HG03460 (cell line): ENCODE measurements around the gene HCK.
"Not testable (repeated sequence)": the region's sequence is repeated elsewhere in the genome, so short reads cannot be mapped to it uniquely, and the experiment has no call there.

ENCODE experiments used
- ATAC-seq: cut with Tn5 transposase; IDR thresholded peaks from one replicate; pipeline ENCODE4 v1.9.1; 2021; ENCODE audit not compliant: unreplicated experiment

HCK gene

DNA sequence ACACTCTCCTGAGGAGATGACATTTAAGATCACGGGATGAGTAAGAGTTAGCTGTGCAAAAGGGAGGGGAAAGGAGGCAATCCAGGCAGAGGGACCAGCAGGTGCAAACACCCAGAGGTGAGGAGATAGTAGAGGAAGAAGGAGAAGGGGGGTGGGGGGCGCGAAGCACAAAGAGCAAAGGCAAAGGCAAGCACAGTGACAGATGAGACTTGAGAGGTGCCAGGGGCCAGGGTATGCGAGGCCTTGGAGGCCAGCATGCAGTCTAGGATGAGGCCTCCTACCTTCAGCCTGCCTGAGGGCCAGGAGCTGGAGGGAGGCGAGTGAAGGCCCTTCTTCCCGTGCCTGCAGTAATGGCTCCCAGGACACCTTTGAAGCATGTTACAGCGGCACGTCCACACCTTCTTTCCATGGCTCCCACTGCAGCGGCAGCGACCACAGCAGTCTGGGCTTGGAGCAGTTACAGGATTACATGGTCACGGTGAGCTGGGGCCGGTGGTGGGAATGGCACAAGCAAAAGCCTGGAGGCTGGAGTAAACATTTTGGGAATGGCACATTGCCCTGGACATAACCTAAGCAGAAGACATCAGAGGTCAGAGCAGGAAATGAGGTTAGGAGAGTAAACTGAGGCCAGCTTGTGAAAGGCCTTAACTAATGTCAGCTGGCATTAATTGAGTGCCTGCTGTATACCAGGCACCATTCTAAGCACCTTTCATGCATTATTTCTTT lies 23.2 kb upstream of the HCK start:
- no peak for ATAC-seq

GRCh38 chr20:32029561-32029960 lies 22.5 kb upstream of the HCK start:
- ATAC-seq: no peak

DNA sequence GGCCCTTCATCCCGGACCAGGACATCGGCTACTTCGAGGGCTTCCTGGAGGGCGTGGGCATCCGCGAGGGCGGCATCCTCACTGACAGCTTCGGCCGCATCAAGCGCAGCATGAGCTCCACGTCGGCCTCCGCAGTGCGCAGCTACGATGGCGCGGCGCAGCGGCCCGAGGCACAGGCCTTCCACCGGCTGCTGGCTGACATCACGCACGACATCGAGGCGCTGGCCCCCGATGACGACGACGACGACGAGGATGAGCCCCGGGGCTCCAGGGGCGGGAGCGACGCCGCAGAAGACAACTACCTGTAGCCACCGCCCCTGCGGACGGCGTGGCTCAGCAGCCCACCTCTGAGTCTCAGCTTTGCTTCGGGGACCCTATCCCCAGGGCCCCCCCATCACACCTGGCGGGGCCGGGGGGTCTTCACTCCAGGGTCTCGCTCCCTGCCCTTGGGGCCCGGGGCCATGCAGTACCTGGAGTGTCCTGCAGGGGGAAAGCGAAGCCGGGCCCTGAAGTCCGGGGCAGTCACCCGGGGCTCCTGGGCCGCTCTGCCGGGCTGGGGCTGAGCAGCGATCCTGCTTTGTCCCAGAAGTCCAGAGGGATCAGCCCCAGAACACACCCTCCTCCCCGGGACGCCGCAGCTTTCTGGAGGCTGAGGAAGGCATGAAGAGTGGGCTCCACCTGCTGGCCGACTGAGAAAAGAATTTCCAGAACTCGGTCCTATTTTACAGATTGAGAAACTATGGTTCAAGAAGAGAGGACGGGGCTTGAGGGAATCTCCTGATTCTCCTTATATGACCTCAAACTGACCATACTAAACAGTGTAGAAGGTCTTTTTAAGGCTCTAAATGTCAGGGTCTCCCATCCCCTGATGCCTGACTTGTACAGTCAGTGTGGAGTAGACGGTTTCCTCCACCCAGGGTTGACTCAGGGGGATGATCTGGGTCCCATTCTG lies 20.8 kb upstream of the HCK start:
- no peak for ATAC-seq

DNA sequence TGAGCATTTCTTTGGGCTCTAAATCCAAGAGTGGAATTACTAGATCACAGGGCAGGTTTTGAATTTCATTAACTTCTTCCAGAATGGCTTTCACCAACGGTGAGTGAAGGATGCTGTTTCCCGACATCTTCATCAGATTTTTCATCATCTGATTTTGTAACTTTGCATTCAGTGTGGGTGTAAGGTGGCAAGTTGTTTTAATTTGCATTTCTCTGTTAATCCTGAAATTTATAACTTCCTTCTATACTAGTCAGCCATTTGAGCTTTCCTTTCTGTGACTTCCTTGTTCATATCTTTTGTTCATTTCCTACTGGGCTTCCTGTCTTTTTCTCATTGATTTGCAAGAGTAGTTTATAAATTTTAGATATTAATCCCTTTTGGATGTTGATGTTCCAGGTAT lies 18.7 kb upstream of the HCK start:
- ATAC-seq: no peak

GRCh38 chr20:32033721-32034120 lies 18.3 kb upstream of the HCK start:
- not testable (repeated sequence) for ATAC-seq

GRCh38 chr20:32034581-32035425 lies 17.2 kb upstream of the HCK start:
- no peak for ATAC-seq

GRCh38 chr20:32035426-32035779 lies 16.6 kb upstream of the HCK start:
- no peak for ATAC-seq

- no peak for ATAC-seq
Observed at GRCh38 chr20:32036252-32036651, 15.8 kb upstream of the HCK start.

DNA sequence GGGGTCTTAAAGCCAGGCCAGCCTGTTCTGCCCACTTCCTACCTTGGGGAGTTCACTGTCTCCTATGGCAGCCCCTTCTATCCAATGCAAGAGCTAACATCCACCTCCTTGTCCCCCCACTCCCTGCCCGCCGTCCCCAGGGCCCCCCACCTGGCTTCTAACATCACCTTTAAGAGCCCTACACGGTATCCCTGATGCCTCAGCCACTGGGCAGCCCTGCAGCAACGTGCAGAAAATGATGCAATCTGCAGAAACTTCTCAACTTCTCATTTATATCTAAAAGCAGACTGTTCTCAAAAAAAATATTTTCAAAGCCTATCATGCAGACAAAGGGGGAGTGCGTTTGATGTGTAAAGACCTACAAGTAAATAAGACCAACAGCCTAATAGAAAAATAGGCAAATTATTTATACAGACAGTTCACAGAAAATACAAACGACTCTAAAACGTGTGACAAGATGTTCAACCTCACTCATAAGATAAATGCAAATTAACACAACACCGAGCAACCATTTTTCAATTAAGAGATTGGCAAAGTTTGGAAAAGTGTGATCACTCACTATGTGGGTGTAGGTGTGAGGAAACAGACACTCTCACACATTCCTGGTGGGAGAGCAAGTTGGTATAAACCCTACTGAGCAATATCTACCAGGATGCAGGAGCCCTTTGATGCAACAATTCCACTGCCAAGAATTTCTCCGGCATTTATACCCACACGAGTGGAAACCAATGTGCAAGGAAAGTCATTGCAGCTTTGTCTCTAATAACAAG lies 15.1 kb upstream of the HCK start:
- no peak for ATAC-seq

DNA sequence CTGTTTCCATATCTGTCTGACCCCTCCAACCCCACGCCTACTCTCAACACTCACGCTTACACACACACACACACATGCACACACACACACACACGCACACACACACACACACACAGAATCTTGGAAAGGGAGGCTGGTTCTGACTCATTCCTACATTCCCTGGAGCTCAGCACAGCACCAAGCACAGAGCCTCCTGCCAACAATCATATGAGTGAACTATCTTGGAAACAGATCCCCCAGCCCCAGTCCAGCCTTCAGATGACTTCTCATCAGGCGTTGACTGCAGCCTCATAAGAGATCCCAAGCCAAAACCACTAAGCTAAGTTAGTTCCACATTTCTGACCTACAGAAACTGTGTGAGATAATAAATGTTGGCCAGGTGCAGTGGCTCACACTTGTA lies 14.1 kb upstream of the HCK start:
- no peak for ATAC-seq

DNA sequence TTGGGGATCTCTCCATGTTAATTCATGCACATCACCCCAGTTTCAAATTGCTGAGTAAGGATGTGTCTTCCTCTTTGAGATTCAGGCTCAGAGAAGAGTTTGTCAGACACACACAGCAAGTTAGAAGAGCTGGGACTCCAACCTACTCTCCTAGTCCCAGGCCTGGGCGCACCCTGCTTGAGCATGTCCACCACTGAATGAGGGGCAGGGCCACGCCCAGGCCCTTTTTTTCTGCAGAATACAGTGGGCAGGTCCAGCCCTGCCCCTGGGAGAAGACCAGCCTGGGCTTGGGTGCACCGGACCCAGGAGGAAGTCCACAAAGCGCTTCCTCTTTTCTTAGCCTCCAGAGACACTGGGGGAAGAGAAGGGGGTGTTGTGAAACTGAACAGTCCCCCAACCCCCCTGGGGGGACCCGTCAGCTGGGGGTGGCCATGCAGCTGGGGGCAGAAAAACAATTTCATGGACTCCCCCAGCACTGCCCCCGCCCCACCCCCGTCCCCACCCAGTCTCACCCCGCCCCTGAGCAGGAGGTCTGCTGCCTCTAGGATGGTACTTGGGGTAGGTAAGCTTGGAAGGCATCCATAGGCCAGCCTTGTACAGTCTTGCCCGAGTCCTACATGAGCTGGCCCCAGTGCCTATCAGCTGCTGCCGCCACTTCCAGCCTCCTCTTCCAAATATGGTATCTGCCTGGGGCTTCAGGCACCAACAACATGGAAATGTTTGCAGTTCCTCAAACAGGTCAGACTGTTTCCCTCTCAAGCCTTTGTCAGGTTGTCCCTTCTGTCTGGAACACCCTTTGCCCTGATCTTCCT lies 11.7 kb upstream of the HCK start:
- ATAC-seq: no peak

DNA sequence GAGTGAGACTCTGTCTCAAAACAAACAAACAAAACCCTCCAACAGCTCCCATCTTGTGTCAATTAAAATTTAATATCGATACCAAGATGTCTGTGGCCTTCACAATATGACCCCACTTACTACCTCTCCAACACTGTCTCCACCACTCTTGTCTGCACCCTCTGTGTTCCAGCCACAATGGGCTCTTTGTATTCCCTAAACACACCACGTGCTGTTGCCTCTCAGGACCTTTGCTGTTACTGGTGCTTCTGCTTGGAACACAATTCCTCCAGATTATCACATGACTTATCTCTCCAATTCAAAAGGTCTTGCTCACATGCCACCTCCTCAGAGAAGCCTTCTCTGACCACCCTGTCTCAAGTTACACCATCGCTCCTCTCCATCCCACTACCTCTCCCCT lies 6.0 kb upstream of the HCK start:
- no peak for ATAC-seq

- no peak for ATAC-seq
Observed at GRCh38 chr20:32050324-32050841, 1.7 kb upstream of the HCK start.

DNA sequence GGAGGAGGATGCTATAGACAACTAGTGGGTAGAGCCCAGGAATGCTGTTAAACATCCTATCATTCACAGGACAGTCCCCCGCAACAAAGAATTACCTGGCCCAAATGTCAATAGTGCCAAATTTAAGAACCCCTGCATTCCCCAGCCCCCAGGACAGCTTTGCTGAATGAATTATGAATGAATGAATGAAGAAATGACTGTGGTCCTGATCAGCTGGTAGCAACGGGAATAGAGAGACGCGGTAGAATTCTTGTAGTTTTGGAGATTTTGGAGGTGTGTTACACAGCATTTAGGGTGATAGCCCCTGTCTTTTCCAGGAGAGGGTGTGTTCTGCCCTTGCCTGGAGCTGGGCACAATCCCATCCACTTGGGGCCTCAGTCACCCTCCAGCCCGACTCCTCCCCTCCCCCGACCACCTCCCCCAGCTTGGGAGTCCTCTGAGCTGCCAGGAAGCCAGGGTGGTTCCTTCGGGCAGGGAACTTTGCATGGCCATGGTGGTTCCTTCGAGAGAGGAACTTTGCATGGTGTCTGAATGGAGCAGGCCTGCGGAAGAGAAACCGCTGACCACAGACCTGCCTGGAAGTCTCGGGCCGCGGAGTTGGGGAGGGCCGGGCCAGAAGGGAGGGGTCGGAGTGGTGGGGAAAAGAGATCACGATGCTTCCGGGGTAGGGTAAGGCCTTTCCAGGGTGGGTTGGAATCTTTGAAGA lies 1.0 kb upstream of the HCK start:
- no peak for ATAC-seq

DNA sequence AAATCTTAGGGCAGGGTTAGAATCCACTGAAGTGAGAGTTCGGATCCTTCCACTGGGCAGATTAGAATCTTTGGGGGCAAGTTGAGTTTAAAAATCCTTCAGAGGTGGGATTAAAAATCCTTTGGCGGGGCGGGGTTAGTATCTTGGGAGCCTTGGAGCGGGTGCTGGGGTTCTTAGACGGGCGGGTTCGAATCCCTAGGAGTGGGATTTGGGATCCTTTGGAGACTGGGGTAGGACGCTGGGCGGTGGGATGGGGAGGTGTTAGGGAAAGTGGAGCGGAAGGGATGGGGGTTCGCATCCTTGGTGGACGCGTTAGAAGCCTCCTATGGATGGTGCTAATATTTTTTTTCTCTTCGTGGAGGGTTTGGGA lies 337 bp upstream of the HCK start:
- ATAC-seq: no peak

- no peak for ATAC-seq
Observed at GRCh38 chr20:32052778-32053362, 828 bp downstream of the HCK start.

- no peak for ATAC-seq
Observed at GRCh38 chr20:32053648-32054047, 1.6 kb downstream of the HCK start.

GRCh38 chr20:32056708-32057483 lies 4.9 kb downstream of the HCK start:
- no peak for ATAC-seq
